Spleen (tissue), 7 donors: ENCODE data around the gene GPR139.

Experiments
- CTCF ChIP-seq, 11 experiments: fragments of 200-600 bp in 7 of 11; fragments of 450-650 bp in 4 of 11; sonication (generic) in 4 of 11; IDR thresholded peaks in 8 of 11; conservative IDR thresholded peaks in 3 of 11; 1 replicate in 7 of 11; 2 replicates in 4 of 11; pipeline versions ENCODE4 v1.4.0 to v1.8.0; 2016 to 2021; ENCODE audit warnings: antibody characterized with exemption in 11 of 11, inconsistent platforms in 4 of 11, mild to moderate bottlenecking in 1 of 11
- POLR2AphosphoS5 ChIP-seq, 3 donors: sonication (generic); formaldehyde crosslinking; IDR thresholded peaks; one replicate each; pipeline ENCODE4 v1.5.1; 2017; ENCODE audit warnings: antibody characterized with exemption in 3 of 3
- donor health status: DM: no; HTN: no; CAD: no; lungs with moderate emphysema.
- donor health status: DM: no; HTN: no; CAD: no.
- donor health status: DM: no; HTN: no; CAD: no.

DNA sequence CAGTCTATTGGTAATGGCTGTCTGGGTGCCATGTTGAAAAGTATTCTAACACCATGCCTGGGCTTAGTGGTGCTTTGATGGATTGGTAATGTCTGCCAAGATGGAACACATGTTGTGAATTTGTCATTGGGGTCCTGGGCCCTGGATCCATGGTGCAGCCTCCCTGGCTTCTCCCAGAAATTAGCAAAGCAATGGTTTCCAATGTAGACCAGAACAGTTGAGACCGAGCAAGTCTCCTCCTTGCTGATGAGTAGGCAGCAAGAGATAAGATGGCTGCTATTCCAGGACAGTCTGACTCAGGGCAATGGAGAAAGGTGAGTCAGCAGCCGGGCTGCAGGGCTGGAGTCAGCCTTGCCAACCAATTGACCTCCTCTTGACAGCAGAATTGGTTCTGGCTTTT, 30.8 kb downstream of the GPR139 start:
- no peak for TF ChIP-seq CTCF (IDR thresholded peaks at IDR 0.05 in 8 of 11, conservative IDR thresholded peaks at IDR 0.05 in 3 of 11)
- no peak for TF ChIP-seq POLR2AphosphoS5 (IDR thresholded peaks at IDR 0.05)
